Subcutaneous abdominal adipose tissue (tissue), 5 donors: ENCODE results near the gene STN1.

Experiments
- H3K27ac ChIP-seq: one replicate; pipeline ENCODE4 v1.7.0; 2013; ENCODE audit warnings: low read depth, mild to moderate bottlenecking, inconsistent platforms, low read length, moderate library complexity
- H3K27me3 ChIP-seq, 5 donors: one replicate each; pipeline ENCODE4 v1.7.0; 2013; ENCODE audit warnings: low read length in 5 of 5, inconsistent platforms in 1 of 5; ENCODE audit not compliant: control insufficient read depth in 5 of 5, insufficient read depth in 4 of 5
- H3K36me3 ChIP-seq, 5 donors: one replicate each; pipeline ENCODE4 v1.7.0; 2013; ENCODE audit warnings: low read length in 5 of 5; ENCODE audit not compliant: control insufficient read depth in 5 of 5, insufficient read depth in 5 of 5
- H3K4me1 ChIP-seq, 5 donors: one replicate each; pipeline ENCODE4 v1.7.0; 2013; ENCODE audit warnings: low read length in 5 of 5, mild to moderate bottlenecking in 3 of 5, moderate library complexity in 1 of 5; ENCODE audit not compliant: control insufficient read depth in 5 of 5, insufficient read depth in 5 of 5
- H3K4me3 ChIP-seq, 5 donors: one replicate each; pipeline ENCODE4 v1.7.0; 2013; ENCODE audit warnings: low read length in 5 of 5, low read depth in 1 of 5
- H3K9ac ChIP-seq, 5 donors: one replicate each; pipeline ENCODE4 v1.7.0; 2013; ENCODE audit warnings: low read length in 5 of 5, mild to moderate bottlenecking in 4 of 5, moderate library complexity in 3 of 5
- H3K9me3 ChIP-seq, 5 donors: one replicate each; pipeline ENCODE4 v1.7.0; 2013; ENCODE audit warnings: low read length in 5 of 5; ENCODE audit not compliant: control insufficient read depth in 5 of 5
- donor health status: healthy.
- donor health status: healthy.
- donor health status: healthy.
- donor health status: healthy.
- donor health status: healthy.

STN1 gene

GRCh38 chr10:103836861-103837260, 81.1 kb downstream of the STN1 start:
- H3K9ac ChIP-seq, result no peak overlapping the region
- peaks cover 0 to 2% (median 0%) of the 10 kb centered on the region in 5 donors for H3K36me3 ChIP-seq
- H3K9me3 ChIP-seq, result no peaks in the 10 kb centered on the region
- no peak overlapping the region for H3K4me3 ChIP-seq
- peaks cover 0 to 6% (median 0%) of the 10 kb centered on the region in 5 donors for H3K27me3 ChIP-seq
- H3K27ac ChIP-seq, result no peak overlapping the region
- H3K4me1 ChIP-seq, result peaks cover 17 to 49% (median 27%) of the 10 kb centered on the region in 5 donors

GRCh38 chr10:103836273-103836672, 81.7 kb downstream of the STN1 start:
- H3K9ac ChIP-seq, result no peak overlapping the region
- peaks cover 17 to 47% (median 27%) of the 10 kb centered on the region in 5 donors for H3K4me1 ChIP-seq
- no peak overlapping the region for H3K27ac ChIP-seq
- no peak overlapping the region for H3K4me3 ChIP-seq
- H3K9me3 ChIP-seq, result no peaks in the 10 kb centered on the region
- H3K27me3 ChIP-seq, result peaks cover 0 to 6% (median 0%) of the 10 kb centered on the region in 5 donors
- H3K36me3 ChIP-seq, result peaks cover 0 to 2% (median 0%) of the 10 kb centered on the region in 5 donors

- peaks cover 0 to 5% (median 0%) of the 10 kb centered on the region in 5 donors for H3K27me3 ChIP-seq
- H3K4me1 ChIP-seq, result peaks cover 17 to 39% (median 24%) of the 10 kb centered on the region in 5 donors
- peak overlapping the region in 1 of 5 donors; percentile 79 for H3K9ac ChIP-seq
- H3K27ac ChIP-seq, result peak overlapping the region; percentile 21
- H3K4me3 ChIP-seq, result no peak overlapping the region
- H3K9me3 ChIP-seq, result no peaks in the 10 kb centered on the region
- peaks cover 0 to 2% (median 0%) of the 10 kb centered on the region in 5 donors for H3K36me3 ChIP-seq
Observed at GRCh38 chr10:103835096-103836050, 82.6 kb downstream of the STN1 start.

- Histone ChIP-seq H3K27ac (peak overlapping the region; percentile 28), H3K36me3 (peaks cover 0 to 2% (median 0%) of the 10 kb centered on the region in 5 donors), H3K9me3 (no peaks in the 10 kb centered on the region), H3K27me3 (peaks cover 0 to 5% (median 0%) of the 10 kb centered on the region in 5 donors), H3K9ac (no peak overlapping the region), H3K4me3 (no peak overlapping the region), H3K4me1 (peaks cover 17 to 40% (median 24%) of the 10 kb centered on the region in 5 donors)
Observed at GRCh38 chr10:103834436-103835095, 83.4 kb downstream of the STN1 start.

GRCh38 chr10:103833731-103834365, 84.1 kb downstream of the STN1 start:
- Histone ChIP-seq H3K9me3 (no peaks in the 10 kb centered on the region), H3K27me3 (peaks cover 0 to 5% (median 0%) of the 10 kb centered on the region in 5 donors), H3K4me1 (peaks cover 17 to 36% (median 24%) of the 10 kb centered on the region in 5 donors), H3K4me3 (no peak overlapping the region), H3K36me3 (peaks cover 0 to 2% (median 0%) of the 10 kb centered on the region in 5 donors), H3K27ac (peak overlapping the region; percentile 28), H3K9ac (peak overlapping the region in 1 of 5 donors; percentile 22)

- H3K9ac ChIP-seq, result no peak overlapping the region
- H3K9me3 ChIP-seq, result no peaks in the 10 kb centered on the region
- no peak overlapping the region for H3K27ac ChIP-seq
- H3K36me3 ChIP-seq, result peaks cover 0 to 2% (median 0%) of the 10 kb centered on the region in 5 donors
- H3K4me1 ChIP-seq, result peaks cover 17 to 35% (median 24%) of the 10 kb centered on the region in 5 donors
- H3K4me3 ChIP-seq, result no peak overlapping the region
- H3K27me3 ChIP-seq, result peaks cover 0 to 5% (median 0%) of the 10 kb centered on the region in 5 donors
Observed at GRCh38 chr10:103832806-103833205, 85.2 kb downstream of the STN1 start.
